ENCODE data around the gene SPIRE2.

GRCh38 chr16:89920723-89921122, 92.4 kb downstream of the SPIRE2 start:
- TF ChIP-seq CTCF (IDR thresholded peaks at IDR 0.05; ENCODE audit: low read depth, low read length) (no peak), EZH2phosphoT487 (IDR thresholded peaks at IDR 0.05; ENCODE audit: low read depth) (no peak)

Data from OCI-LY3 (cell line).